GM12878 (cell line): ENCODE results near the gene CFAP53.

Source experiments
- ETV6 ChIP-seq, 2 experiments: fragments of 450-650 bp in 1 of 2; IDR thresholded peaks in 1 of 2; conservative IDR thresholded peaks in 1 of 2; 2 replicates each; pipeline ENCODE4 v1.6.1; 2014; ENCODE audit warnings: antibody characterized with exemption in 1 of 2, borderline replicate concordance in 1 of 2, low read depth in 1 of 2, mild to moderate bottlenecking in 1 of 2, moderate library complexity in 1 of 2
- NBN ChIP-seq: fragments of 450-650 bp; IDR thresholded peaks from 2 replicates; pipeline ENCODE4 v1.6.1; 2016
- POLR2AphosphoS5 ChIP-seq: IDR thresholded peaks from 2 replicates; pipeline ENCODE4 v1.6.1; 2011; ENCODE audit warnings: mild to moderate bottlenecking, low read length, inconsistent platforms
- RAD21 ChIP-seq: IDR thresholded peaks from 2 replicates; pipeline ENCODE4 v1.6.1; 2011; ENCODE audit warnings: mild to moderate bottlenecking, low read depth, low read length, moderate library complexity; ENCODE audit not compliant: insufficient read depth
- SMARCA5 ChIP-seq: fragments of 450-650 bp; IDR thresholded peaks from 2 replicates; pipeline ENCODE4 v1.6.1; 2017; ENCODE audit warnings: mild to moderate bottlenecking
- ZNF24 ChIP-seq: fragments of 450-650 bp; IDR thresholded peaks from 2 replicates; pipeline ENCODE4 v1.6.1; 2017; ENCODE audit warnings: antibody characterized with exemption, mild to moderate bottlenecking
- TF ChIP-seq, protein P1 (sequence below), 3 experiments: IDR thresholded peaks in 2 of 3; conservative IDR thresholded peaks in 1 of 3; 2 replicates each; pipeline ENCODE4 v1.5.1; 2011; ENCODE audit warnings: low read depth in 3 of 3, low read length in 3 of 3, mild to moderate bottlenecking in 3 of 3, control low read depth in 2 of 3, moderate library complexity in 2 of 3, inconsistent platforms in 1 of 3, mixed read lengths in 1 of 3; ENCODE audit not compliant: control insufficient read depth in 2 of 3, insufficient read depth in 1 of 3; ENCODE audit errors: extremely low read depth in 1 of 3
- TF ChIP-seq, protein P2 (sequence below): fragments of 450-650 bp; formaldehyde crosslinking; IDR thresholded peaks from 2 replicates; pipeline ENCODE4 v1.4.0; 2020; ENCODE audit warnings: mild to moderate bottlenecking, moderate library complexity
- TF ChIP-seq, protein P3 (sequence below): fragments of 450-650 bp; IDR thresholded peaks from 2 replicates; pipeline ENCODE4 v1.6.1; 2017; ENCODE audit warnings: antibody characterized with exemption, mild to moderate bottlenecking, moderate library complexity

DNA sequence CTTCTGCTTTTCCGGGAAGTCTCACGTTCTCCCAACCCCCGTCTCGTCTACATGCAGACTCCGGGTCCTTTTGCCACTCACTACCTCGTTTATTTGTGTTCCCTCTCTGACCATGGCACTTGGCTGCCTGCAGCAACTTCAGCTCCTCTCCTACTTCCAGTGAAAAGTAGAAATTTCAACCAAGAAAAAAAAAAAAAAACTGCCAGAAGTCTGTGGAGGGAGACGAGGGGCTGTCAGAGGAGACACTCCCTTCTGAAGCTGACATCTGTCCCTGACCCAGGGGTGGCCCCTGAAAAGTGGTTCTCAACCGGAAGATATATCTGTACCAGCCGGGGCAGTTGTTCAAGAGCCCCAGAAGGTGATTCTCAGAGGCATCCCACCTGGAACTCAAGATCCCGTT is 70.6 kb downstream of the CFAP53 start:
- TF ChIP-seq RAD21 (no peak), POLR2AphosphoS5 (no peak), ETV6 (conservative IDR thresholded peaks at IDR 0.05 in 1 of 2, IDR thresholded peaks at IDR 0.05 in 1 of 2; ENCODE audit: borderline replicate concordance in 1 of 2, low read depth in 1 of 2) (no peak), NBN (no peak), ZNF24 (no peak), SMARCA5 (no peak)
- TF ChIP-seq, protein P1, sequence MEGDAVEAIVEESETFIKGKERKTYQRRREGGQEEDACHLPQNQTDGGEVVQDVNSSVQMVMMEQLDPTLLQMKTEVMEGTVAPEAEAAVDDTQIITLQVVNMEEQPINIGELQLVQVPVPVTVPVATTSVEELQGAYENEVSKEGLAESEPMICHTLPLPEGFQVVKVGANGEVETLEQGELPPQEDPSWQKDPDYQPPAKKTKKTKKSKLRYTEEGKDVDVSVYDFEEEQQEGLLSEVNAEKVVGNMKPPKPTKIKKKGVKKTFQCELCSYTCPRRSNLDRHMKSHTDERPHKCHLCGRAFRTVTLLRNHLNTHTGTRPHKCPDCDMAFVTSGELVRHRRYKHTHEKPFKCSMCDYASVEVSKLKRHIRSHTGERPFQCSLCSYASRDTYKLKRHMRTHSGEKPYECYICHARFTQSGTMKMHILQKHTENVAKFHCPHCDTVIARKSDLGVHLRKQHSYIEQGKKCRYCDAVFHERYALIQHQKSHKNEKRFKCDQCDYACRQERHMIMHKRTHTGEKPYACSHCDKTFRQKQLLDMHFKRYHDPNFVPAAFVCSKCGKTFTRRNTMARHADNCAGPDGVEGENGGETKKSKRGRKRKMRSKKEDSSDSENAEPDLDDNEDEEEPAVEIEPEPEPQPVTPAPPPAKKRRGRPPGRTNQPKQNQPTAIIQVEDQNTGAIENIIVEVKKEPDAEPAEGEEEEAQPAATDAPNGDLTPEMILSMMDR (IDR thresholded peaks at IDR 0.05 in 2 of 3, conservative IDR thresholded peaks at IDR 0.05 in 1 of 3; ENCODE audit: control insufficient read depth in 2 of 3, extremely low read depth in 1 of 3, insufficient read depth in 1 of 3, low read depth in 3 of 3, low read length in 3 of 3): no peak
- TF ChIP-seq, protein P2, sequence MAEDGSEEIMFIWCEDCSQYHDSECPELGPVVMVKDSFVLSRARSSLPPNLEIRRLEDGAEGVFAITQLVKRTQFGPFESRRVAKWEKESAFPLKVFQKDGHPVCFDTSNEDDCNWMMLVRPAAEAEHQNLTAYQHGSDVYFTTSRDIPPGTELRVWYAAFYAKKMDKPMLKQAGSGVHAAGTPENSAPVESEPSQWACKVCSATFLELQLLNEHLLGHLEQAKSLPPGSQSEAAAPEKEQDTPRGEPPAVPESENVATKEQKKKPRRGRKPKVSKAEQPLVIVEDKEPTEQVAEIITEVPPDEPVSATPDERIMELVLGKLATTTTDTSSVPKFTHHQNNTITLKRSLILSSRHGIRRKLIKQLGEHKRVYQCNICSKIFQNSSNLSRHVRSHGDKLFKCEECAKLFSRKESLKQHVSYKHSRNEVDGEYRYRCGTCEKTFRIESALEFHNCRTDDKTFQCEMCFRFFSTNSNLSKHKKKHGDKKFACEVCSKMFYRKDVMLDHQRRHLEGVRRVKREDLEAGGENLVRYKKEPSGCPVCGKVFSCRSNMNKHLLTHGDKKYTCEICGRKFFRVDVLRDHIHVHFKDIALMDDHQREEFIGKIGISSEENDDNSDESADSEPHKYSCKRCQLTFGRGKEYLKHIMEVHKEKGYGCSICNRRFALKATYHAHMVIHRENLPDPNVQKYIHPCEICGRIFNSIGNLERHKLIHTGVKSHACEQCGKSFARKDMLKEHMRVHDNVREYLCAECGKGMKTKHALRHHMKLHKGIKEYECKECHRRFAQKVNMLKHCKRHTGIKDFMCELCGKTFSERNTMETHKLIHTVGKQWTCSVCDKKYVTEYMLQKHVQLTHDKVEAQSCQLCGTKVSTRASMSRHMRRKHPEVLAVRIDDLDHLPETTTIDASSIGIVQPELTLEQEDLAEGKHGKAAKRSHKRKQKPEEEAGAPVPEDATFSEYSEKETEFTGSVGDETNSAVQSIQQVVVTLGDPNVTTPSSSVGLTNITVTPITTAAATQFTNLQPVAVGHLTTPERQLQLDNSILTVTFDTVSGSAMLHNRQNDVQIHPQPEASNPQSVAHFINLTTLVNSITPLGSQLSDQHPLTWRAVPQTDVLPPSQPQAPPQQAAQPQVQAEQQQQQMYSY (CRISPR knock-in tag): no peak
- TF ChIP-seq, protein P3, sequence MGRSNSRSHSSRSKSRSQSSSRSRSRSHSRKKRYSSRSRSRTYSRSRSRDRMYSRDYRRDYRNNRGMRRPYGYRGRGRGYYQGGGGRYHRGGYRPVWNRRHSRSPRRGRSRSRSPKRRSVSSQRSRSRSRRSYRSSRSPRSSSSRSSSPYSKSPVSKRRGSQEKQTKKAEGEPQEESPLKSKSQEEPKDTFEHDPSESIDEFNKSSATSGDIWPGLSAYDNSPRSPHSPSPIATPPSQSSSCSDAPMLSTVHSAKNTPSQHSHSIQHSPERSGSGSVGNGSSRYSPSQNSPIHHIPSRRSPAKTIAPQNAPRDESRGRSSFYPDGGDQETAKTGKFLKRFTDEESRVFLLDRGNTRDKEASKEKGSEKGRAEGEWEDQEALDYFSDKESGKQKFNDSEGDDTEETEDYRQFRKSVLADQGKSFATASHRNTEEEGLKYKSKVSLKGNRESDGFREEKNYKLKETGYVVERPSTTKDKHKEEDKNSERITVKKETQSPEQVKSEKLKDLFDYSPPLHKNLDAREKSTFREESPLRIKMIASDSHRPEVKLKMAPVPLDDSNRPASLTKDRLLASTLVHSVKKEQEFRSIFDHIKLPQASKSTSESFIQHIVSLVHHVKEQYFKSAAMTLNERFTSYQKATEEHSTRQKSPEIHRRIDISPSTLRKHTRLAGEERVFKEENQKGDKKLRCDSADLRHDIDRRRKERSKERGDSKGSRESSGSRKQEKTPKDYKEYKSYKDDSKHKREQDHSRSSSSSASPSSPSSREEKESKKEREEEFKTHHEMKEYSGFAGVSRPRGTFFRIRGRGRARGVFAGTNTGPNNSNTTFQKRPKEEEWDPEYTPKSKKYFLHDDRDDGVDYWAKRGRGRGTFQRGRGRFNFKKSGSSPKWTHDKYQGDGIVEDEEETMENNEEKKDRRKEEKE: no peak
